ENCODE data around the gene ZNF341. TPM values are rescaled to one million over a fixed set of nuclear protein-coding genes. Genes with fewer than 3 reads are reported as not detected.

The ZNF341 gene
- total RNA-seq, 2 experiments from 2014 or later, result 2.1 to 2.7 TPM

DNA sequence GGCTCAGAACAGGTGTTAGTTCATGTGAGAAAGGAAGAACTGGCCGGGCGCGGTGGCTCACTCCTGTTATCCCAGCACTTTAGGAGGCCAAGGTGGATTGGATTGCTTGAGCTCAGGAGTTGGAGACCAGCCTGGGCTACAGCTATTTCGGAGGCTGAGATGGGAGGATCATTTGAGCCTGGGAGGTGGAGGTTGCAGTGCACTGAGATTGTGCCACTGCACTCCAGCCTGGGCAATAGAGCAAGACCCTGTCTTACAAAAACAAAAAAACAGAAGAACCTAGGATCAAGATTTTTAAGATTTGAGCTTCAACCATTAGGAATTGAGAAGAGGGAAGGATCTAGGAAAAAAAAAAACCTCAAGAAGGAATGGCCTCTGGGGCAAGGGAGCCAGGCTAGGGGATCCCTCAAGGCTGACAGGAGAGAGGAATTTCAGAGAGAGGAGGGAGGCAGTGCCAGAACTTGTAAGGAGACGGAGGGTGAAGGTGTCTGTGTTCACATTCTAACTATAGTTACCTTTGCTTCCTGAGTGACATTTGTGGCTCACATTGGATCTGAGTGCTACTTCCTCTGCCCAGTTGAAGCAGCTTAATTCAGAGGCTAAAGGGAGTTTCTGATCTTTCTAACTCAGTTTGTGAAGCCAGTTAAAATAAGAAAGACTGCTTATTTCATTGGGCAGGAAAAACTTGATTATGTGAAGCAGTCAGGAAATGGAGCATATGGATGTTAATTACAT, 105.5 kb downstream of the ZNF341 start:
- peaks cover 36% of the 10 kb centered on the region for H3K36me3 Mint-ChIP-seq (ENCODE audit: low read depth)
- H3K9me3 Mint-ChIP-seq, result no peaks in the 10 kb centered on the region
- Histone ChIP-seq H3K4me1 (ENCODE audit: insufficient read depth, low read length) (peaks cover 54% of the 10 kb centered on the region), H3K9me3 (ENCODE audit: control insufficient read depth in 1 of 2, insufficient read depth in 1 of 2, low read length in 2 of 2) (no peaks in the 10 kb centered on the region), H3K27me3 (ENCODE audit: control insufficient read depth in 1 of 2, insufficient read depth in 2 of 2, low read length in 2 of 2) (no peaks in the 10 kb centered on the region), H3K36me3 (ENCODE audit: insufficient read depth, low read length) (peaks cover 13% of the 10 kb centered on the region), H3K4me3 (ENCODE audit: low read length) (no peak overlapping the region), H3K27ac (ENCODE audit: low read depth in 1 of 2, low read length in 2 of 2) (no peak overlapping the region)
- peaks cover 84% of the 10 kb centered on the region for H3K4me1 Mint-ChIP-seq (ENCODE audit: low read depth)
- TF ChIP-seq, protein P1, sequence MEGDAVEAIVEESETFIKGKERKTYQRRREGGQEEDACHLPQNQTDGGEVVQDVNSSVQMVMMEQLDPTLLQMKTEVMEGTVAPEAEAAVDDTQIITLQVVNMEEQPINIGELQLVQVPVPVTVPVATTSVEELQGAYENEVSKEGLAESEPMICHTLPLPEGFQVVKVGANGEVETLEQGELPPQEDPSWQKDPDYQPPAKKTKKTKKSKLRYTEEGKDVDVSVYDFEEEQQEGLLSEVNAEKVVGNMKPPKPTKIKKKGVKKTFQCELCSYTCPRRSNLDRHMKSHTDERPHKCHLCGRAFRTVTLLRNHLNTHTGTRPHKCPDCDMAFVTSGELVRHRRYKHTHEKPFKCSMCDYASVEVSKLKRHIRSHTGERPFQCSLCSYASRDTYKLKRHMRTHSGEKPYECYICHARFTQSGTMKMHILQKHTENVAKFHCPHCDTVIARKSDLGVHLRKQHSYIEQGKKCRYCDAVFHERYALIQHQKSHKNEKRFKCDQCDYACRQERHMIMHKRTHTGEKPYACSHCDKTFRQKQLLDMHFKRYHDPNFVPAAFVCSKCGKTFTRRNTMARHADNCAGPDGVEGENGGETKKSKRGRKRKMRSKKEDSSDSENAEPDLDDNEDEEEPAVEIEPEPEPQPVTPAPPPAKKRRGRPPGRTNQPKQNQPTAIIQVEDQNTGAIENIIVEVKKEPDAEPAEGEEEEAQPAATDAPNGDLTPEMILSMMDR (IDR thresholded peaks at IDR 0.05), result no peak
- peak overlapping the region; percentile 22 for H3K27ac Mint-ChIP-seq
- DNase-seq (no peak), ATAC-seq (ENCODE audit: poor library complexity) (no peak)
- H3K4me3 Mint-ChIP-seq, result no peak overlapping the region
- intact Hi-C loops (cut with DNase I, micrococcal nuclease), result loop anchor here in 1 of 2 experiments (5.0 kb wide), 1 partner anchor 80 kb away; no protein-coding TSS in a partner anchor
- no peaks in the 10 kb centered on the region for H3K27me3 Mint-ChIP-seq
- ChIA-PET CTCF (no interaction called here), POLR2A (interaction anchor here (0.6 kb wide), 1 partner anchor 13 kb away, joined by 6 read pairs; no protein-coding TSS in a partner anchor)

DNA sequence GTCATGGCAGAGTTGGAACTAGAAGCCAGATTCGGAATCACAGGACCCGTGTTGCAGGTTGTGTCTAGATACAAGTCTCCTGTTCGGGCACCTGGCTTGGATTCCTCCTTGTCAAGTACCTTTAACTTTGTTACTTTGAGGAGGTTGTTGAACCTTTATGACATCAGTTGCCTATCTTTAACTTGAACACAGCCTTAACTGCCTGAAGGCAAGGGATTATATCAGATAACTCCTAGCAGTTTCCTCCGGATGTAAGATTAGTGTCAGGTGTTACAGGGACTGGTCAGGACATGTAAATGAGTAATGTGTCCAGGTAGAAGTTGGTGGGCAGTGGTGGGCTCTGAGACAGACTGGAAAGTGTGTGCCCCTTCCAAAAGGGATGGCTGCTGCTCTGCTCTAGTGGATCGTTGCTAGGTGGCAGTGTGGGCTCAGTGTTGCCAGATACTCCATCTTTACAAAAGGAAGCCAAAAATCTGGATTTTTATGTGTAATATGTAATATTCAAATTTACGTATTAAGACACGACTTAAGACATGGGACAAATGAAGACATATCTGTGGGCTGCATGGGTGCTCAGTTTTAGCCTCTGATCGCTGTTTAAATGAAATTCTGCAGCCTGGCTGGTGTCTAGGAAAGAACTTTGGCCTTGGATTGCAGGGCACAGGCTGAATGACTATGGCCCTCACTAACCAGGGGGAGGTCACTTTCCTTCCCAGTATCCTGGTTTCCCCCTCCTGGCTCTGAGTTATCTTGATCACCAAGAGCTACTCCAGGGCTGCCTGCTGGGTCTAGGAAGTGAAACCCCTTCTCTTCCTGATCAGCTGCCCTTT, 106.5 kb downstream of the ZNF341 start:
- no peak for DNase-seq
- Histone ChIP-seq H3K36me3 (ENCODE audit: insufficient read depth, low read length) (peaks cover 9% of the 10 kb centered on the region), H3K27ac (ENCODE audit: low read depth in 1 of 2, low read length in 2 of 2) (no peak overlapping the region), H3K4me3 (ENCODE audit: low read length) (no peak overlapping the region), H3K9me3 (ENCODE audit: control insufficient read depth in 1 of 2, insufficient read depth in 1 of 2, low read length in 2 of 2) (no peaks in the 10 kb centered on the region), H3K27me3 (ENCODE audit: control insufficient read depth in 1 of 2, insufficient read depth in 2 of 2, low read length in 2 of 2) (no peaks in the 10 kb centered on the region), H3K4me1 (ENCODE audit: insufficient read depth, low read length) (peaks cover 61% of the 10 kb centered on the region)
- H3K27ac Mint-ChIP-seq, result peak overlapping the region; percentile 60
- TF ChIP-seq, protein P1 (IDR thresholded peaks at IDR 0.05), result no peak
- intact Hi-C loops (cut with DNase I, micrococcal nuclease), result loop anchor here in 1 of 2 experiments (5.0 kb wide), 1 partner anchor 79 kb away; no protein-coding TSS in a partner anchor
- H3K36me3 Mint-ChIP-seq (ENCODE audit: low read depth), result peaks cover 29% of the 10 kb centered on the region
- H3K27me3 Mint-ChIP-seq, result no peaks in the 10 kb centered on the region
- CTCF ChIA-PET, result no interaction called here
- POLR2A ChIA-PET, result no interaction called here
- H3K4me3 Mint-ChIP-seq, result peak overlapping the region; percentile 17
- H3K9me3 Mint-ChIP-seq, result no peaks in the 10 kb centered on the region
- peaks cover 92% of the 10 kb centered on the region for H3K4me1 Mint-ChIP-seq (ENCODE audit: low read depth)
- ATAC-seq (ENCODE audit: poor library complexity), result no peak

DNA sequence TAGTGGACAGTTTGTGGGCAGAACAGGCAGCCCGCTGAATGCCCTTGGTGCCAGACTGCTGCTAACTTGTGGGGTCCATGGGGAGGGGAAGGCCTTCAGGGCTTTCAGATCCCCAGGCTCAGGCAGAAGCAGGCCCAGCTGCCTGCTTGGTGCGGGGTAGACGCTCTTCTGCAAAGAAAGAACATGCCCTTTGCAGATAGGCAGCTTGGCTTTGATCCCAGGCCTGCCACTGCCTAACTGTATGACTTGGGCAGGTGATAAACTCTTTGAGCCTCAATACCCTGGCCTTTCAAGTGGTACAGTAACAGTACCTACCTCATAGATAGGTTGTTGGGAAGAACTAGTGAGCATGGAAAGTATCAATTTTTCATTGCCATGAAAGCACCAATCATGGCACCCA, 107.8 kb downstream of the ZNF341 start:
- TF ChIP-seq, protein P1 (IDR thresholded peaks at IDR 0.05), result no peak
- POLR2A ChIA-PET, result no interaction called here

More for the DNA sequence above, 107.8 kb downstream of the ZNF341 start:
- Mint-ChIP-seq H3K4me3 (no peak overlapping the region), H3K36me3 (ENCODE audit: low read depth) (peaks cover 16% of the 10 kb centered on the region), H3K27ac (no peak overlapping the region), H3K27me3 (no peaks in the 10 kb centered on the region), H3K4me1 (ENCODE audit: low read depth) (peaks cover 96% of the 10 kb centered on the region), H3K9me3 (no peaks in the 10 kb centered on the region)
- H3K9me3 ChIP-seq (ENCODE audit: control insufficient read depth in 1 of 2, insufficient read depth in 1 of 2, low read length in 2 of 2), result no peaks in the 10 kb centered on the region
- H3K27ac ChIP-seq (ENCODE audit: low read depth in 1 of 2, low read length in 2 of 2), result no peak overlapping the region
- H3K27me3 ChIP-seq (ENCODE audit: control insufficient read depth in 1 of 2, insufficient read depth in 2 of 2, low read length in 2 of 2), result no peaks in the 10 kb centered on the region
- CTCF ChIA-PET, result no interaction called here
- peaks cover 67% of the 10 kb centered on the region for H3K4me1 ChIP-seq (ENCODE audit: insufficient read depth, low read length)
- intact Hi-C loops (cut with DNase I, micrococcal nuclease), result loop anchor here in 1 of 2 experiments (5.0 kb wide), 1 partner anchor 78 kb away; no protein-coding TSS in a partner anchor
- no peak for DNase-seq
- peaks cover 5% of the 10 kb centered on the region for H3K36me3 ChIP-seq (ENCODE audit: insufficient read depth, low read length)
- no peak overlapping the region for H3K4me3 ChIP-seq (ENCODE audit: low read length)
- no peak for ATAC-seq (ENCODE audit: poor library complexity)
